ENCODE results near the gene NUDT21.
A peak's percentile ranks its signal among the peaks of the same experiment; 100 is the strongest.
"Not testable (repeated sequence)": the region's sequence is repeated elsewhere in the genome, so short reads cannot be mapped to it uniquely, and the experiment has no call there.

Gene NUDT21

DNA sequence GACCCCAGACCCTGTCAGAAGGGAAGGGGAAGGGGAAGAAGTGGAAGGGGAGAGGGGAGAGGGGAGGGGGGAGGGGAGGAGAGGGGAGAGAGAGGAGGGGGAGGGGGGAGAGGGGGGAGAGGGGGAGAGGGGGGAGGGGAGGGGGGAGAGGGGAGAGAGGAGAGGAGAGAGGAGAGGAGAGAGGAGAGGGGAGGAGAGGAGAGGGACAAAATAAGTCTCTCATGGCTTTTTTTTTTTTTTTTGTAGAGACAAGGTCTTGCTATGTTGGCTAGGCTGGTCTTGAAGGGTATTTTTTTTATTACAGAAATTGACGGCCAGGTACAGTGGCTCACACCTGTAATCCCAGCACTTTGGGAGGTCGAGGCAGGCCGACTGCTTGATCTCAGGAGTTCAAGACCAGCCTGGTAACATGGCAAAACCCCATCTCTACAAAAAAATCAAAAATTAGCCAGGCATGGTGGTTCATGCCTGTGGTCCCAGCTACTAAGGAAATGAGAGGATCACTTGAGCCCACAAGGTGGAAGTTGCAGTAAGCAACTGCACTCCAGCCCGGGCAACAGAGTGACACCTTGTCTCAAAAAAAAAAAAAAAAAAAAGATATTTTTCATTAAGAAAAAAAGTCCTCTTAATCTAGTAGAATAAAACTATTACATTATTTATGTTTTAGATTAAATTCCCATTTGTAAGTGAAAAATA is 45.0 kb downstream of the NUDT21 start:
- no peak for TF ChIP-seq CTCF (IDR thresholded peaks at IDR 0.05; ENCODE audit: low read depth, low read length, missing control alignments)
- in situ Hi-C loops (cut with HindIII; ENCODE audit: low sequenced_read_pairs) = no loop called here
- no peak overlapping the region for H3K4me3 ChIP-seq (ENCODE audit: low read depth, low read length)
- DNase-seq (ENCODE audit: low read depth) = no peak

- no peak for DNase-seq (ENCODE audit: low read depth)
- H3K4me3 ChIP-seq (ENCODE audit: low read depth, low read length) = no peak overlapping the region
- peak; percentile 38 for TF ChIP-seq CTCF (IDR thresholded peaks at IDR 0.05; ENCODE audit: low read depth, low read length, missing control alignments)
- in situ Hi-C loops (cut with HindIII; ENCODE audit: low sequenced_read_pairs) = no loop called here
Observed at GRCh38 chr16:56401482-56401881, 49.6 kb downstream of the NUDT21 start.

- DNase-seq (ENCODE audit: low read depth) = no peak
- in situ Hi-C loops (cut with HindIII; ENCODE audit: low sequenced_read_pairs) = no loop called here
- H3K4me3 ChIP-seq (ENCODE audit: low read depth, low read length) = no peak overlapping the region
- TF ChIP-seq CTCF (IDR thresholded peaks at IDR 0.05; ENCODE audit: low read depth, low read length, missing control alignments) = no peak
Observed at GRCh38 chr16:56400458-56400857, 50.7 kb downstream of the NUDT21 start.

DNA sequence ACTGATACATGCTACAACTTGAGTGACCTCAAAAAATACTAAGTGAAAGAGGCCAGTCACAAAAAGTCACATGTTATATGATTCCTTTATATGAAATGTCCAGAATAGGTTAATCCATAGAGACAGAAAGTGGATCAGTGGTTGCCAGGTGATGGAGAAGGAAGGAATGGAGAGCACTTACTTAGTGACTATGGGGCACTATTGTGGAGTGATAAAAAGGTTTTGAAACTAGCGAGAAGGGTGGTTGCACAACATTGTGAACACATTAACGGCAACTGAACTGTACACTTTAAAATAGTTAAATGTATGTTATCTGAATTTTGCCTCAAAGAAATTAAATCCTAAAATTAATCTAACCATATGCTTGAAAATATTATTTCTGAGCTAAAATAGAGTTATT is 51.6 kb downstream of the NUDT21 start:
- in situ Hi-C loops (cut with HindIII; ENCODE audit: low sequenced_read_pairs) = no loop called here

DNA sequence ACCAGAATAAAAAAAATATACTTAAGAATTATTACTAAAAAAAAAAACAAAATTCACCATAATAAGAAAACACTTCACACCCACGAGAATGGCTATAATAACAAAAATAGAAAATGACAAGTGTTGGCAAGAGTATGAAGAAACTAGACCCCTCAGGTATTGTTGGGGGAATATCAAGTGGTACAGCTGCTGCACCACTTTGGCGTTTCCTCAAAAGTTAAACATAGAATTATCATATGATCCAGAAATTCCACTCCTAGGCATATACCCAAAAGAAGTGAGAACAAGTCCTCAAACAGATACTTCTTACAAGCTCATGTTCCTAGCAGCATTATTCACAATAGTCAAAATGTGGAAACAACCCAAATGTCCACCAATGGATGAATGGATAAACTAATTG is 52.1 kb downstream of the NUDT21 start:
- in situ Hi-C loops (cut with HindIII; ENCODE audit: low sequenced_read_pairs) = no loop called here
- TF ChIP-seq CTCF (IDR thresholded peaks at IDR 0.05; ENCODE audit: low read depth, low read length, missing control alignments) = no peak
- no peak for DNase-seq (ENCODE audit: low read depth)
- H3K4me3 ChIP-seq (ENCODE audit: low read depth, low read length) = no peak overlapping the region

More for the DNA sequence above, 51.6 kb downstream of the NUDT21 start:
- no peak for DNase-seq (ENCODE audit: low read depth)
- no peak overlapping the region for H3K4me3 ChIP-seq (ENCODE audit: low read depth, low read length)
- no peak for TF ChIP-seq CTCF (IDR thresholded peaks at IDR 0.05; ENCODE audit: low read depth, low read length, missing control alignments)

DNA sequence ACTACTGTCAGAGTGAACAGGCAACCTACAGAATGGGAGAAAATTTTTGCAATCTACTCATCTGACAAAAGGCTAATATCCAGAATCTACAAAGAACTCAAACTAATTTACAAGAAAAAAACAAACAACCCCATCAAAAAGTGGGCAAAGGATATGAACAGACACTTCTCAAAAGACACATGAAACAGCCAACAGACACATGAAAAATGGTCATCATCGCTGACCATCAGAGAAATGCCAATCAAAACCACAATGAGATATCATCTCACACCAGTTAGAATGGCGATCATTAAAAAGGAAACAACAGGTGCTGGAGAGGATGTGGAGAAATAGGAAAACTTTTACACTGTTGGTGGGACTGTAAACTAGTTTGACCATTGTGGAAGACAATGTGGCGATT is 54.4 kb downstream of the NUDT21 start:
- in situ Hi-C loops (cut with HindIII; ENCODE audit: low sequenced_read_pairs); DNase-seq (ENCODE audit: low read depth); H3K4me3 ChIP-seq (ENCODE audit: low read depth, low read length): not testable (repeated sequence)

DNA sequence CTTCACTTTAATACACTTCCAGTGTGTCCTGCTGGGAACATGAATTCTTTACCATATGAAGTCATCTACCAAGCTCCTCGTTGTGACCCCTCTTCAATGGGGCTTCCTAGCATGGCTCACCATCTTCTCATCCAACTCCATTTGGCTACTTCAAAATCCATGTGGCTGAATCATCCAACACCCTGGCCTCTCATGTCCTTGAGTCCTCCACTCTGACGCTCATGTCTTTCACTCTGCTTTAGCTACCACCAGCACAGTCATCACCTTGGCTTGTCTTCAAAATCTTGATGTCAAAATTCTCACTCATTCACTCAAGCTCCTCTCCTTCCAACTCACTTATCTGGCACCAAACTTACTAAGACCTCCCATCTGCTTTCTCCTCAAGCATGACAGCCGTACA is 61.6 kb downstream of the NUDT21 start:
- peak; percentile 85 for DNase-seq (ENCODE audit: low read depth)
- no peak for TF ChIP-seq CTCF (IDR thresholded peaks at IDR 0.05; ENCODE audit: low read depth, low read length, missing control alignments)
- H3K4me3 ChIP-seq (ENCODE audit: low read depth, low read length) = no peak overlapping the region
- in situ Hi-C loops (cut with HindIII; ENCODE audit: low sequenced_read_pairs) = no loop called here

Data from astrocyte of the cerebellum (primary cell).